ENCODE data around the gene PRSS57. TPM values are rescaled to one million over a fixed set of nuclear protein-coding genes. Genes with fewer than 3 reads are reported as not detected.
"Not testable (repeated sequence)": the region's sequence is repeated elsewhere in the genome, so short reads cannot be mapped to it uniquely, and the experiment has no call there.

The PRSS57 gene
- total and polyA plus RNA-seq, 2 of the 13 experiments (the other 11 are each of a cell fraction or from before 2014, with no cell fraction given), result 0.12 TPM; not detected in 1

- TF ChIP-seq AHDC1 (CRISPR knock-in tag; IDR thresholded peaks at IDR 0.05; ENCODE audit: borderline replicate concordance) (peak; percentile 48; the same call in 1 of the 2 replicates), MED1 (CRISPR knock-in tag; IDR thresholded peaks at IDR 0.05) (peak; percentile 64), HNF4A (CRISPR knock-in tag; IDR thresholded peaks at IDR 0.05) (peak; percentile 91), GATA4 (IDR thresholded peaks at IDR 0.05; ENCODE audit: borderline replicate concordance, low read depth) (peak; percentile 85; the same call in 1 of the 2 replicates), LCORL (CRISPR knock-in tag; IDR thresholded peaks at IDR 0.05) (peak; percentile 72), ATF1 (CRISPR knock-in tag; IDR thresholded peaks at IDR 0.05) (0 out of 2 replicates have a peak, but pooled peaks have one; percentile 18), ZBTB20 (CRISPR knock-in tag; IDR thresholded peaks at IDR 0.05; ENCODE audit: borderline replicate concordance, low read depth) (0 out of 2 replicates have a peak, but pooled peaks have one; percentile 46), SPEN (CRISPR knock-in tag; IDR thresholded peaks at IDR 0.05; ENCODE audit: low read depth) (peak; percentile 70; the same call in 1 of the 2 replicates), NR2F6 (IDR thresholded peaks at IDR 0.05) (peak; percentile 51; the same call in 1 of the 2 replicates), EP300 (IDR thresholded peaks at IDR 0.05; ENCODE audit: low read depth in 2 of 2, low read length in 2 of 2) (peak in 1 of 2 experiments; percentile 55; a peak in 2 of 4 replicates)
- not testable (repeated sequence) for TF ChIP-seq LCORL (IDR thresholded peaks at IDR 0.05); NR2F6 (CRISPR knock-in tag; IDR thresholded peaks at IDR 0.05); EP300 (CRISPR knock-in tag; IDR thresholded peaks at IDR 0.05; ENCODE audit: borderline replicate concordance)
These were observed 26.4 kb downstream of the PRSS57 start (continued) for GRCh38 chr19:668675-669434.

Data from HepG2 (cell line).